HepG2 (cell line): Measurements from ENCODE around the gene PLVAP. TPM values are rescaled to one million over a fixed set of nuclear protein-coding genes. Genes with fewer than 3 reads are reported as not detected.

ENCODE experiments used
- DZIP1 ChIP-seq: sonication (generic); formaldehyde crosslinking; IDR thresholded peaks from 2 replicates; pipeline ENCODE4 v1.5.0; 2020; ENCODE audit warnings: mild to moderate bottlenecking, missing genetic modification reagents
- ETV6 ChIP-seq: sonication (generic); formaldehyde crosslinking; conservative IDR thresholded peaks from 2 replicates; pipeline ENCODE4 v1.4.0; 2020; ENCODE audit warnings: missing genetic modification reagents
- FOSL1 ChIP-seq: sonication (generic); formaldehyde crosslinking; IDR thresholded peaks from 2 replicates; pipeline ENCODE4 v1.9.0; 2021; ENCODE audit warnings: missing genetic modification reagents, borderline replicate concordance
- FOXK2 ChIP-seq: fragments of 450-650 bp; IDR thresholded peaks from 2 replicates; pipeline ENCODE4 v1.6.1; 2016
- HMG20B ChIP-seq: conservative IDR thresholded peaks from 2 replicates; pipeline ENCODE4 v1.6.1; 2016; ENCODE audit warnings: missing genetic modification reagents, missing compliant biosample characterization
- KLF6 ChIP-seq: IDR thresholded peaks from 2 replicates; pipeline ENCODE4 v1.8.0; 2016; ENCODE audit warnings: missing biosample characterization, missing genetic modification reagents
- MAF1 ChIP-seq: sonication (generic); formaldehyde crosslinking; IDR thresholded peaks from 2 replicates; pipeline ENCODE4 v1.5.0; 2020; ENCODE audit warnings: missing genetic modification reagents, borderline replicate concordance
- SAFB2 ChIP-seq: sonication (generic); formaldehyde crosslinking; IDR thresholded peaks from 2 replicates; pipeline ENCODE4 v1.5.1; 2020; ENCODE audit warnings: missing genetic modification reagents, low read depth, mild to moderate bottlenecking, borderline replicate concordance
- SMARCE1 ChIP-seq: fragments of 450-650 bp; IDR thresholded peaks from 2 replicates; pipeline ENCODE4 v1.6.1; 2017; ENCODE audit warnings: borderline replicate concordance
- SNAPC2 ChIP-seq: sonication (generic); formaldehyde crosslinking; IDR thresholded peaks from 2 replicates; pipeline ENCODE4 v1.8.1; 2022; ENCODE audit warnings: mild to moderate bottlenecking, missing genetic modification reagents
- SP1 ChIP-seq, 2 experiments: fragments of 450-650 bp in 1 of 2; sonication (generic) in 1 of 2; formaldehyde crosslinking in 1 of 2; IDR thresholded peaks; 2 replicates each; pipeline versions ENCODE4 v1.4.0 to v1.6.1; 2016 to 2020; ENCODE audit warnings: missing genetic modification reagents in 1 of 2
- SP4 ChIP-seq: sonication (generic); formaldehyde crosslinking; IDR thresholded peaks from 2 replicates; pipeline ENCODE4 v1.8.1; 2023; ENCODE audit warnings: mild to moderate bottlenecking, missing genetic modification reagents
- SP5 ChIP-seq: IDR thresholded peaks from 2 replicates; pipeline ENCODE4 v1.6.1; 2016; ENCODE audit warnings: low read depth, borderline replicate concordance
- TGIF2 ChIP-seq: IDR thresholded peaks from 2 replicates; pipeline ENCODE4 v1.6.1; 2016; ENCODE audit warnings: control low read depth, missing compliant biosample characterization
- THAP8 ChIP-seq: sonication (generic); formaldehyde crosslinking; IDR thresholded peaks from 2 replicates; pipeline ENCODE4 v1.5.1; 2020; ENCODE audit warnings: missing genetic modification reagents, mild to moderate bottlenecking, borderline replicate concordance
- ZFAT ChIP-seq: sonication (generic); formaldehyde crosslinking; conservative IDR thresholded peaks from 2 replicates; pipeline ENCODE4 v1.8.1; 2023; ENCODE audit warnings: missing genetic modification reagents, inconsistent platforms
- ZFP36L1 ChIP-seq: sonication (generic); formaldehyde crosslinking; IDR thresholded peaks from 2 replicates; pipeline ENCODE4 v1.8.0; 2022; ENCODE audit warnings: mild to moderate bottlenecking, missing genetic modification reagents, moderate library complexity
- ZMAT3 ChIP-seq: sonication (generic); formaldehyde crosslinking; conservative IDR thresholded peaks from 2 replicates; pipeline ENCODE4 v1.7.0; 2021; ENCODE audit warnings: missing genetic modification reagents
- ZNF235 ChIP-seq: sonication (generic); formaldehyde crosslinking; IDR thresholded peaks from 2 replicates; pipeline ENCODE4 v1.8.1; 2023; ENCODE audit warnings: mild to moderate bottlenecking, missing genetic modification reagents, borderline replicate concordance
- ZNF263 ChIP-seq: sonication (generic); formaldehyde crosslinking; IDR thresholded peaks from 2 replicates; pipeline ENCODE4 v1.4.0; 2020; ENCODE audit warnings: missing genetic modification reagents
- ZNF34 ChIP-seq: sonication (generic); formaldehyde crosslinking; IDR thresholded peaks from 2 replicates; pipeline ENCODE4 v1.4.0; 2020; ENCODE audit warnings: mild to moderate bottlenecking, missing genetic modification reagents, borderline replicate concordance
- ZNF761 ChIP-seq: sonication (generic); formaldehyde crosslinking; conservative IDR thresholded peaks from 2 replicates; pipeline ENCODE4 v1.4.0; 2020; ENCODE audit warnings: mild to moderate bottlenecking, missing genetic modification reagents
- ZNF879 ChIP-seq: sonication (generic); formaldehyde crosslinking; IDR thresholded peaks from 2 replicates; pipeline ENCODE4 v1.8.1; 2023; ENCODE audit warnings: missing genetic modification reagents
- polyA plus RNA-seq, 8 experiments: library from polyadenylated mRNA; depleted of rRNA in 3 of 8; stranded (reverse) in 7 of 8; unstranded in 1 of 8; fragments of >200 nt; fragmentation: Illumina TruSeq in 4 of 8; extraction: Trizol in 4 of 8; gene quantifications; 2 replicates each; pipeline versions ENCODE4 v1.2.1 to v1.2.3, GENCODE V29; 2011 to 2016; ENCODE audit warnings: low read depth in 4 of 8, missing spikeins in 1 of 8, mixed read lengths in 1 of 8; ENCODE audit not compliant: insufficient read depth in 1 of 8
- total RNA-seq, 5 experiments: library from RNA; depleted of rRNA; stranded (reverse); fragments of >200 nt; fragmentation: Illumina TruSeq; extraction: Trizol; gene quantifications; 2 replicates each; pipeline ENCODE4 v1.2.3, GENCODE V29; 2016; ENCODE audit warnings: low read depth in 1 of 5
- TF ChIP-seq, protein P1 (sequence below): IDR thresholded peaks from 2 replicates; pipeline ENCODE4 v1.6.1; 2018; ENCODE audit warnings: missing genetic modification reagents, mild to moderate bottlenecking, missing compliant biosample characterization
- TF ChIP-seq, protein P2 (sequence below): sonication (generic); formaldehyde crosslinking; IDR thresholded peaks from 2 replicates; pipeline ENCODE4 v1.4.0; 2020; ENCODE audit warnings: missing genetic modification reagents
- TF ChIP-seq, protein P3 (sequence below): sonication (generic); formaldehyde crosslinking; IDR thresholded peaks from 2 replicates; pipeline ENCODE4 v1.4.0; 2020; ENCODE audit warnings: mild to moderate bottlenecking, missing genetic modification reagents

PLVAP gene
- total and polyA plus RNA-seq, 2 of the 13 experiments (the other 11 are each of a cell fraction or from before 2014, with no cell fraction given) = 0.26 TPM; not detected in 1

DNA sequence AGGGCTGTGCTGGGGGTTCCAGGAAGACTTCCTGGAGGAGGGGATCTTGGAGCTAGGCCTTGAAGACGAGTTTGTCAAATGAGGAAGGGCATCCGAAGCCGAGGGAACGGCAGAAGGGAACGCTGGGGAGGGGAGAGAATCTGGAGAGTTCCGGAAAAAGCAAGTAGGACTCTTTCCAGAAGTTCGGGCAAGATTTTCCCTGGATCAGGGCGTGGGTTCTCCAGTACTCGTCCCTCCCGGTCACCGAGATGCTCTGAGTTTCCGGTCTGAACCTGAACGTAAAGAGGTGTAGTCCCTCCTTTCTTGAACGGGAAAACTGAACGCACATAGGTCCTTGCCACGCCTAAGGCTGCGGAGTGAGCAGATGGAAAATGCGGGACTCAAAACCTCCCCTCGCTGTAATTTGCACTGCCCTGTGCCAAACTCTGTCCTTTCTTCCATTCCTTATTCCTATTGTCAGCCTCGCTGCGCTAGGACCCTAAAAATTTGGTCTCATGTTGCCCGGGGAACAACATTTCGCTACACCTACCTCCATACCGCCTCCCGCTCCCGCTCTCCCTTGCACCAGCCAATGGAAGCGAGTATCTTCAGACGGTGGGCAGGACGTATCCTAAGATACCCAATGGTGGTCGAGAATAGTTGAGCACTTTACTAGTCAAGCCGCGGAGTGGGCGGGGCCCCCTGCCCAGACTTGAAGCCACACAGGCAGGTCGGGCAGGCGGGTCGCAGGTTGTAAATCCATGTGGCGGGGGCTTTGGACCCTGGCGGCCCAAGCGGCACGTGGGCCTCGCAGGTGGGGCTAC lies 40.1 kb downstream of the PLVAP start, which contains the start of gene GTPBP3 (continued):
- no peak for TF ChIP-seq ZMAT3 (CRISPR knock-in tag)
- TF ChIP-seq, protein P1, sequence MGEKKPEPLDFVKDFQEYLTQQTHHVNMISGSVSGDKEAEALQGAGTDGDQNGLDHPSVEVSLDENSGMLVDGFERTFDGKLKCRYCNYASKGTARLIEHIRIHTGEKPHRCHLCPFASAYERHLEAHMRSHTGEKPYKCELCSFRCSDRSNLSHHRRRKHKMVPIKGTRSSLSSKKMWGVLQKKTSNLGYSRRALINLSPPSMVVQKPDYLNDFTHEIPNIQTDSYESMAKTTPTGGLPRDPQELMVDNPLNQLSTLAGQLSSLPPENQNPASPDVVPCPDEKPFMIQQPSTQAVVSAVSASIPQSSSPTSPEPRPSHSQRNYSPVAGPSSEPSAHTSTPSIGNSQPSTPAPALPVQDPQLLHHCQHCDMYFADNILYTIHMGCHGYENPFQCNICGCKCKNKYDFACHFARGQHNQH (CRISPR knock-in tag) = peak; percentile 21; the same call in 1 of the 2 replicates
- peak; percentile 60; the same call in 1 of the 2 replicates for TF ChIP-seq ZNF34 (CRISPR knock-in tag)
- no peak for TF ChIP-seq ZNF879 (CRISPR knock-in tag)
- no peak for TF ChIP-seq DZIP1 (CRISPR knock-in tag)
- peak; percentile 45; the same call in 1 of the 2 replicates for TF ChIP-seq ETV6
- TF ChIP-seq THAP8 (CRISPR knock-in tag) = 0 out of 2 replicates have a peak, but pooled peaks have one; percentile 42
- TF ChIP-seq SNAPC2 (CRISPR knock-in tag) = no peak; the same call in 1 of the 2 replicates
- peak; percentile 97 for TF ChIP-seq SP4 (CRISPR knock-in tag)
- no peak for TF ChIP-seq HMG20B (CRISPR knock-in tag)
- TF ChIP-seq FOXK2 = peak; percentile 44; the same call in 1 of the 2 replicates
- no peak for TF ChIP-seq SP1 (IDR thresholded peaks at IDR 0.05)
- TF ChIP-seq SP1 (CRISPR knock-in tag; IDR thresholded peaks at IDR 0.05) = peak; percentile 98
- TF ChIP-seq ZFAT = no peak
- TF ChIP-seq SMARCE1 = no peak
- TF ChIP-seq, protein P2, sequence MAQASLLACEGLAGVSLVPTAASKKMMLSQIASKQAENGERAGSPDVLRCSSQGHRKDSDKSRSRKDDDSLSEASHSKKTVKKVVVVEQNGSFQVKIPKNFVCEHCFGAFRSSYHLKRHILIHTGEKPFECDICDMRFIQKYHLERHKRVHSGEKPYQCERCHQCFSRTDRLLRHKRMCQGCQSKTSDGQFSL (CRISPR knock-in tag) = no peak
- TF ChIP-seq SP5 (CRISPR knock-in tag) = peak; percentile 84
- no peak; the same call in 1 of the 2 replicates for TF ChIP-seq ZFP36L1 (CRISPR knock-in tag)
- TF ChIP-seq SAFB2 = 0 out of 2 replicates have a peak, but pooled peaks have one; percentile 62
- TF ChIP-seq, protein P3, sequence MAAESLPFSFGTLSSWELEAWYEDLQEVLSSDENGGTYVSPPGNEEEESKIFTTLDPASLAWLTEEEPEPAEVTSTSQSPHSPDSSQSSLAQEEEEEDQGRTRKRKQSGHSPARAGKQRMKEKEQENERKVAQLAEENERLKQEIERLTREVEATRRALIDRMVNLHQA (CRISPR knock-in tag) = no peak
- TF ChIP-seq TGIF2 (CRISPR knock-in tag) = peak; percentile 85
- peak; percentile 15; the same call in 1 of the 2 replicates for TF ChIP-seq ZNF263
- TF ChIP-seq MAF1 (CRISPR knock-in tag) = 0 out of 2 replicates have a peak, but pooled peaks have one; percentile 6
- 0 out of 2 replicates have a peak, but pooled peaks have one; percentile 2 for TF ChIP-seq KLF6 (CRISPR knock-in tag)
- TF ChIP-seq FOSL1 (CRISPR knock-in tag) = no peak
- 0 out of 2 replicates have a peak, but pooled peaks have one; percentile 43 for TF ChIP-seq ZNF235 (CRISPR knock-in tag)
- peak; percentile 37; the same call in 1 of the 2 replicates for TF ChIP-seq ZNF761 (CRISPR knock-in tag)
